CD4-positive, CD25-positive, alpha-beta regulatory T cell (primary cell): Measurements from ENCODE around the gene ZNF597. TPM values are rescaled to one million over a fixed set of nuclear protein-coding genes. Genes with fewer than 3 reads are reported as not detected.

ENCODE experiments used
- ATAC-seq, 2 donors: fragments of 150-1000 bp; cut with Tn5 transposase; one replicate each; pipeline ENCODE4 v1.10.0; 2021; ENCODE audit warnings: low read depth in 2 of 2, moderate number of reproducible peaks in 2 of 2, moderate library complexity in 1 of 2
- DNase-seq, 3 donors: peaks; one replicate each; pipeline versions ENCODE4 v3.0.0 to v3.0.0-alpha.2; 2012 to 2022; ENCODE audit warnings: mixed read lengths in 1 of 3
- H3K27ac ChIP-seq: one replicate; pipeline ENCODE4 v1.7.0; 2013; ENCODE audit warnings: mild to moderate bottlenecking, low read length; ENCODE audit not compliant: insufficient read depth, poor library complexity, severe bottlenecking
- H3K27me3 ChIP-seq: one replicate; pipeline ENCODE4 v1.7.0; 2013; ENCODE audit warnings: low read length; ENCODE audit not compliant: control insufficient read depth, insufficient read depth
- H3K36me3 ChIP-seq: one replicate; pipeline ENCODE4 v1.7.0; 2013; ENCODE audit warnings: mild to moderate bottlenecking, low read length, moderate library complexity; ENCODE audit not compliant: control insufficient read depth, insufficient read depth
- H3K4me1 ChIP-seq: 2 replicates; pipeline ENCODE4 v1.7.0; 2013; ENCODE audit warnings: mild to moderate bottlenecking, low read length; ENCODE audit not compliant: insufficient read depth, control insufficient read depth, poor library complexity, severe bottlenecking
- H3K4me3 ChIP-seq: one replicate; pipeline ENCODE4 v1.7.0; 2013; ENCODE audit warnings: low read depth, mild to moderate bottlenecking, low read length, moderate library complexity
- H3K9me3 ChIP-seq, 2 experiments: 1 replicate in 1 of 2; 2 replicates in 1 of 2; pipeline ENCODE4 v1.7.0; 2013; ENCODE audit warnings: low read length in 2 of 2, mild to moderate bottlenecking in 1 of 2, moderate library complexity in 1 of 2; ENCODE audit not compliant: control insufficient read depth in 2 of 2
- H3K27ac Mint-ChIP-seq, 3 donors: one replicate each; pipeline ENCODE4 v1.8.0; 2020 to 2022; ENCODE audit warnings: mild to moderate bottlenecking in 3 of 3, mixed read lengths in 3 of 3, moderate library complexity in 2 of 3
- H3K27me3 Mint-ChIP-seq: one replicate; pipeline ENCODE4 v1.8.0; 2022; ENCODE audit warnings: mild to moderate bottlenecking, mixed read lengths
- H3K36me3 Mint-ChIP-seq: one replicate; pipeline ENCODE4 v1.8.0; 2020; ENCODE audit warnings: mixed read lengths
- H3K4me1 Mint-ChIP-seq, 4 donors: one replicate each; pipeline ENCODE4 v1.8.0; 2020 to 2022; ENCODE audit warnings: mixed read lengths in 4 of 4, mild to moderate bottlenecking in 1 of 4
- H3K4me3 Mint-ChIP-seq, 4 donors: one replicate each; pipeline ENCODE4 v1.8.0; 2020 to 2022; ENCODE audit warnings: mild to moderate bottlenecking in 4 of 4, mixed read lengths in 4 of 4, moderate library complexity in 3 of 4
- H3K9me3 Mint-ChIP-seq, 7 donors: one replicate each; pipeline ENCODE4 v1.8.0; 2020 to 2022; ENCODE audit warnings: mixed read lengths in 7 of 7, mild to moderate bottlenecking in 3 of 7, moderate library complexity in 2 of 7
- polyA plus RNA-seq, 4 donors: library from polyadenylated mRNA; unstranded; fragments of 300-500 nt; fragmentation: Illumina TruSeq; gene quantifications; one replicate each; pipeline ENCODE4 v1.2.3, GENCODE V29; 2021
- total RNA-seq: library from RNA; stranded (reverse); gene quantifications from one replicate; pipeline ENCODE4 v1.2.3, GENCODE V29; 2022

ZNF597 gene
- total and polyA plus RNA-seq, 5 donors from 2014 or later = 1.5 to 4.7 (median 2.0) TPM

GRCh38 chr16:3472878-3473595 lies 29.7 kb upstream of the ZNF597 start:
- no peaks in the 10 kb centered on the region for H3K4me1 ChIP-seq
- H3K36me3 ChIP-seq = peaks cover 20% of the 10 kb centered on the region
- ATAC-seq (no peak), DNase-seq (no peak)
- H3K27me3 ChIP-seq = no peaks in the 10 kb centered on the region
- Mint-ChIP-seq H3K36me3 (peaks cover 21% of the 10 kb centered on the region), H3K9me3 (no peaks in the 10 kb centered on the region), H3K27me3 (no peaks in the 10 kb centered on the region), H3K27ac (peak overlapping the region in 1 of 3 donors; percentile 73), H3K4me1 (peaks cover 7 to 41% (median 11%) of the 10 kb centered on the region in 4 donors), H3K4me3 (peak overlapping the region in 1 of 4 donors; percentile 33)
- H3K9me3 ChIP-seq = no peaks in the 10 kb centered on the region
- no peak overlapping the region for H3K4me3 ChIP-seq
- H3K27ac ChIP-seq = no peak overlapping the region

- Mint-ChIP-seq H3K27me3 (no peaks in the 10 kb centered on the region), H3K36me3 (peaks cover 20% of the 10 kb centered on the region), H3K4me1 (peaks cover 10 to 51% (median 22%) of the 10 kb centered on the region in 4 donors), H3K27ac (no peak overlapping the region), H3K4me3 (no peak overlapping the region), H3K9me3 (no peaks in the 10 kb centered on the region)
- ATAC-seq = no peak
- Histone ChIP-seq H3K9me3 (no peaks in the 10 kb centered on the region), H3K36me3 (peaks cover 28% of the 10 kb centered on the region), H3K4me1 (no peaks in the 10 kb centered on the region), H3K27me3 (no peaks in the 10 kb centered on the region), H3K4me3 (no peak overlapping the region), H3K27ac (no peak overlapping the region)
- no peak for DNase-seq
These were observed 28.3 kb upstream of the ZNF597 start for GRCh38 chr16:3471518-3472176.

- Mint-ChIP-seq H3K4me1 (peaks cover 10 to 60% (median 27%) of the 10 kb centered on the region in 4 donors), H3K27ac (peak overlapping the region in 2 of 3 donors; percentile 32 to 38), H3K36me3 (peaks cover 24% of the 10 kb centered on the region), H3K27me3 (no peaks in the 10 kb centered on the region), H3K9me3 (no peaks in the 10 kb centered on the region), H3K4me3 (no peak overlapping the region)
- H3K9me3 ChIP-seq = no peaks in the 10 kb centered on the region
- peaks cover 37% of the 10 kb centered on the region for H3K36me3 ChIP-seq
- DNase-seq (no peak), ATAC-seq (no peak)
- no peaks in the 10 kb centered on the region for H3K4me1 ChIP-seq
- H3K27me3 ChIP-seq = no peaks in the 10 kb centered on the region
- H3K4me3 ChIP-seq = no peak overlapping the region
- no peak overlapping the region for H3K27ac ChIP-seq
These were observed 27.4 kb upstream of the ZNF597 start for GRCh38 chr16:3470723-3471122.

GRCh38 chr16:3469736-3470135 lies 26.4 kb upstream of the ZNF597 start:
- H3K36me3 ChIP-seq = peaks cover 39% of the 10 kb centered on the region
- no peak for DNase-seq
- peaks cover 10 to 68% (median 30%) of the 10 kb centered on the region in 4 donors for H3K4me1 Mint-ChIP-seq

GRCh38 chr16:3468501-3468900 lies 25.2 kb upstream of the ZNF597 start:
- H3K27ac ChIP-seq = no peak overlapping the region

More at GRCh38 chr16:3469736-3470135, 26.4 kb upstream of the ZNF597 start:
- Histone ChIP-seq H3K27ac (no peak overlapping the region), H3K4me1 (peaks cover under 1% of the 10 kb centered on the region), H3K27me3 (no peaks in the 10 kb centered on the region), H3K9me3 (no peaks in the 10 kb centered on the region), H3K4me3 (no peak overlapping the region)
- Mint-ChIP-seq H3K27ac (no peak overlapping the region), H3K36me3 (peaks cover 24% of the 10 kb centered on the region), H3K27me3 (no peaks in the 10 kb centered on the region), H3K9me3 (no peaks in the 10 kb centered on the region), H3K4me3 (no peak overlapping the region)
- ATAC-seq = no peak

GRCh38 chr16:3467921-3468320 lies 24.6 kb upstream of the ZNF597 start:
- H3K36me3 Mint-ChIP-seq = peaks cover 21% of the 10 kb centered on the region
- peaks cover 14% of the 10 kb centered on the region for H3K4me1 ChIP-seq
- H3K27me3 Mint-ChIP-seq = no peaks in the 10 kb centered on the region
- no peak for ATAC-seq
- no peaks in the 10 kb centered on the region for H3K9me3 ChIP-seq
- H3K27ac Mint-ChIP-seq = peak overlapping the region in 2 of 3 donors; percentile 20 to 31
- no peaks in the 10 kb centered on the region for H3K27me3 ChIP-seq
- no peak overlapping the region for H3K27ac ChIP-seq
- H3K9me3 Mint-ChIP-seq = no peaks in the 10 kb centered on the region
- H3K4me3 ChIP-seq = no peak overlapping the region
- peak overlapping the region in 1 of 4 donors; percentile 25 for H3K4me3 Mint-ChIP-seq
- H3K4me1 Mint-ChIP-seq = peaks cover 15 to 78% (median 37%) of the 10 kb centered on the region in 4 donors
- DNase-seq = no peak
- H3K36me3 ChIP-seq = peaks cover 35% of the 10 kb centered on the region

More at GRCh38 chr16:3468501-3468900, 25.2 kb upstream of the ZNF597 start:
- Mint-ChIP-seq H3K4me3 (peak overlapping the region in 1 of 4 donors; percentile 25), H3K9me3 (no peaks in the 10 kb centered on the region), H3K27me3 (no peaks in the 10 kb centered on the region), H3K27ac (peak overlapping the region in 2 of 3 donors; percentile 20 to 31), H3K4me1 (peaks cover 15 to 77% (median 37%) of the 10 kb centered on the region in 4 donors), H3K36me3 (peaks cover 24% of the 10 kb centered on the region)
- Histone ChIP-seq H3K4me3 (no peak overlapping the region), H3K9me3 (no peaks in the 10 kb centered on the region), H3K27me3 (no peaks in the 10 kb centered on the region), H3K36me3 (peaks cover 39% of the 10 kb centered on the region), H3K4me1 (peaks cover 9% of the 10 kb centered on the region)
- DNase-seq = no peak
- no peak for ATAC-seq

- no peaks in the 10 kb centered on the region for H3K9me3 Mint-ChIP-seq
- no peaks in the 10 kb centered on the region for H3K9me3 ChIP-seq
- peak overlapping the region in 2 of 3 donors; percentile 69 to 71 for H3K27ac Mint-ChIP-seq
- peaks cover 32% of the 10 kb centered on the region for H3K36me3 ChIP-seq
- peaks cover 16% of the 10 kb centered on the region for H3K4me1 ChIP-seq
- H3K4me3 Mint-ChIP-seq = peak overlapping the region in 1 of 4 donors; percentile 71
- H3K27me3 ChIP-seq = no peaks in the 10 kb centered on the region
- H3K4me3 ChIP-seq = no peak overlapping the region
- peaks cover 15 to 80% (median 37%) of the 10 kb centered on the region in 4 donors for H3K4me1 Mint-ChIP-seq
- no peak for DNase-seq
- no peak overlapping the region for H3K27ac ChIP-seq
- ATAC-seq = no peak
- H3K27me3 Mint-ChIP-seq = no peaks in the 10 kb centered on the region
- H3K36me3 Mint-ChIP-seq = peaks cover 16% of the 10 kb centered on the region
These were observed 23.9 kb upstream of the ZNF597 start for GRCh38 chr16:3467182-3467581.
